ENCODE data around the gene USP7.

DNA sequence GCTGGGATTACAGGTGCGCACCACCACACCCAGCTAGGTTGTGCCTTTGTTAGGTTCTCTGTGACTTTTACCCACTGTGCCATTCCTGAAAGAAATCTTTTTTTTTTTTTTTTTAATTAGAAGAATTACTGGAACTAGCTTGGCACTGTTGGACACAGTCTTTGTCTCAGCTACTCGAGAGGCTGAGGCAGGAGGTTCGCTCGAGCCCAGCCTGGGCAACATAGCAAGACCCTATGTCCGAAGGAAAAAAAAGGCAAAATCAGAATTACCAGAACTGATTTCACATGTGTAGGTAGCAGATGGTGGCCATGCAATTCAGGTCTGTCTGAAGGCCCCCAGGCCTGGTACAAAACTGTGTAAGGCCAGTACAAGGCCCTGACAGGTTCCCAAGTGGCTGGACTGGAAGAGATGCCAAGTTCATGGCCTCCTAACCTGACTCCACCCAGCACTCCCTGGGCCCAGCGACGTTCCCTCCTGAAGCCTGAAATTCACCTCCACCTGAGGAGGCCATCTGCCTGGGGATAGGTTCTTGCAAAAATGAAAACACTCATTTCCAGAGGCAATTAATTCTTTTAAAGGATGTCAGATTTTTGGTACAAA is 117.9 kb downstream of the USP7 start:
- TF ChIP-seq, protein P1, sequence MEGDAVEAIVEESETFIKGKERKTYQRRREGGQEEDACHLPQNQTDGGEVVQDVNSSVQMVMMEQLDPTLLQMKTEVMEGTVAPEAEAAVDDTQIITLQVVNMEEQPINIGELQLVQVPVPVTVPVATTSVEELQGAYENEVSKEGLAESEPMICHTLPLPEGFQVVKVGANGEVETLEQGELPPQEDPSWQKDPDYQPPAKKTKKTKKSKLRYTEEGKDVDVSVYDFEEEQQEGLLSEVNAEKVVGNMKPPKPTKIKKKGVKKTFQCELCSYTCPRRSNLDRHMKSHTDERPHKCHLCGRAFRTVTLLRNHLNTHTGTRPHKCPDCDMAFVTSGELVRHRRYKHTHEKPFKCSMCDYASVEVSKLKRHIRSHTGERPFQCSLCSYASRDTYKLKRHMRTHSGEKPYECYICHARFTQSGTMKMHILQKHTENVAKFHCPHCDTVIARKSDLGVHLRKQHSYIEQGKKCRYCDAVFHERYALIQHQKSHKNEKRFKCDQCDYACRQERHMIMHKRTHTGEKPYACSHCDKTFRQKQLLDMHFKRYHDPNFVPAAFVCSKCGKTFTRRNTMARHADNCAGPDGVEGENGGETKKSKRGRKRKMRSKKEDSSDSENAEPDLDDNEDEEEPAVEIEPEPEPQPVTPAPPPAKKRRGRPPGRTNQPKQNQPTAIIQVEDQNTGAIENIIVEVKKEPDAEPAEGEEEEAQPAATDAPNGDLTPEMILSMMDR (optimal IDR thresholded peaks at IDR 0.05 in 1 of 3, IDR thresholded peaks at IDR 0.05 in 1 of 3, conservative IDR thresholded peaks at IDR 0.05 in 1 of 3; ENCODE audit: extremely low read depth in 1 of 3, insufficient read depth in 2 of 3, low read length in 3 of 3), result no peak
- no peak for TF ChIP-seq EZH2 (IDR thresholded peaks at IDR 0.05; ENCODE audit: low read length)
